ENCODE measurements around the gene RNF223. TPM values are rescaled to one million over a fixed set of nuclear protein-coding genes. Genes with fewer than 3 reads are reported as not detected.
A peak's percentile ranks its signal among the peaks of the same experiment; 100 is the strongest.

RNF223 gene
- total RNA-seq, 1 experiment from 2014 or later = 16.2 TPM

- DNase-seq (ENCODE audit: low spot score) = no peak
These were observed 27.9 kb downstream of the RNF223 start for GRCh38 chr1:1046243-1046642.

- no peak for DNase-seq (ENCODE audit: low spot score)
These were observed 29.0 kb downstream of the RNF223 start for GRCh38 chr1:1045129-1045528.

- no peak for DNase-seq (ENCODE audit: low spot score)
These were observed 29.5 kb downstream of the RNF223 start for GRCh38 chr1:1044455-1045078.

GRCh38 chr1:1043921-1044320 is 30.2 kb downstream of the RNF223 start:
- no peak for DNase-seq (ENCODE audit: low spot score)

GRCh38 chr1:1043411-1043810 is 30.7 kb downstream of the RNF223 start:
- no peak for DNase-seq (ENCODE audit: low spot score)

GRCh38 chr1:1042835-1043234 is 31.3 kb downstream of the RNF223 start:
- no peak for DNase-seq (ENCODE audit: low spot score)

- no peak for DNase-seq (ENCODE audit: low spot score)
These were observed 32.2 kb downstream of the RNF223 start for GRCh38 chr1:1041873-1042272.

- no peak for DNase-seq (ENCODE audit: low spot score)
These were observed 33.0 kb downstream of the RNF223 start for GRCh38 chr1:1041092-1041523.

GRCh38 chr1:1040004-1040991 is 33.8 kb downstream of the RNF223 start:
- peak; percentile 87 for DNase-seq (ENCODE audit: low spot score)

GRCh38 chr1:1039145-1039910 is 34.8 kb downstream of the RNF223 start:
- DNase-seq (ENCODE audit: low spot score) = no peak

- DNase-seq (ENCODE audit: low spot score) = no peak
These were observed 35.4 kb downstream of the RNF223 start for GRCh38 chr1:1038694-1039093.

GRCh38 chr1:1037366-1038327 is 36.5 kb downstream of the RNF223 start:
- DNase-seq (ENCODE audit: low spot score) = no peak

- no peak for DNase-seq (ENCODE audit: low spot score)
These were observed 38.7 kb downstream of the RNF223 start for GRCh38 chr1:1035291-1035943.

- no peak for DNase-seq (ENCODE audit: low spot score)
These were observed 39.7 kb downstream of the RNF223 start for GRCh38 chr1:1034439-1034781.

- no peak for DNase-seq (ENCODE audit: low spot score)
These were observed 40.2 kb downstream of the RNF223 start for GRCh38 chr1:1033731-1034438.

- peak; percentile 63 for DNase-seq (ENCODE audit: low spot score)
These were observed 41.0 kb downstream of the RNF223 start for GRCh38 chr1:1033009-1033587.

- DNase-seq (ENCODE audit: low spot score) = no peak
These were observed 41.7 kb downstream of the RNF223 start for GRCh38 chr1:1032424-1032823.

GRCh38 chr1:1031659-1032235 is 42.4 kb downstream of the RNF223 start:
- peak; percentile 51 for DNase-seq (ENCODE audit: low spot score)
